Stomach smooth muscle (tissue), 2 donors: ENCODE measurements around the gene PSEN1.

Experiments
- H3K27ac ChIP-seq: one replicate; pipeline ENCODE4 v1.7.0; 2013; ENCODE audit warnings: mild to moderate bottlenecking, low read length, inconsistent platforms
- H3K27me3 ChIP-seq, 2 donors: one replicate each; pipeline ENCODE4 v1.7.0; 2013; ENCODE audit warnings: low read length in 2 of 2; ENCODE audit not compliant: insufficient read depth in 2 of 2, control insufficient read depth in 1 of 2
- H3K36me3 ChIP-seq, 2 donors: one replicate each; pipeline ENCODE4 v1.7.0; 2013; ENCODE audit warnings: low read length in 2 of 2; ENCODE audit not compliant: control insufficient read depth in 2 of 2, insufficient read depth in 2 of 2
- H3K4me1 ChIP-seq: one replicate; pipeline ENCODE4 v1.7.0; 2013; ENCODE audit warnings: low read length; ENCODE audit not compliant: control insufficient read depth, insufficient read depth
- H3K4me3 ChIP-seq, 2 donors: one replicate each; pipeline ENCODE4 v1.7.0; 2013; ENCODE audit warnings: low read length in 2 of 2
- H3K9ac ChIP-seq, 2 donors: one replicate each; pipeline ENCODE4 v1.7.0; 2013; ENCODE audit warnings: low read length in 2 of 2, mild to moderate bottlenecking in 1 of 2
- H3K9me3 ChIP-seq, 2 donors: one replicate each; pipeline ENCODE4 v1.7.0; 2013; ENCODE audit warnings: low read length in 2 of 2; ENCODE audit not compliant: control insufficient read depth in 2 of 2
- donor health status: healthy.
- donor health status: Pancreatic carcinoma.

PSEN1 gene

GRCh38 chr14:73238424-73238852, 102.1 kb downstream of the PSEN1 start:
- peak overlapping the region in 1 of 2 donors; percentile 73 for H3K4me3 ChIP-seq
- no peaks in the 10 kb centered on the region for H3K9me3 ChIP-seq
- peak overlapping the region; percentile 55 for H3K27ac ChIP-seq
- H3K36me3 ChIP-seq = no peaks in the 10 kb centered on the region
- peaks cover under 1 to 4% of the 10 kb centered on the region in 2 donors for H3K27me3 ChIP-seq
- H3K4me1 ChIP-seq = peaks cover 59% of the 10 kb centered on the region
- H3K9ac ChIP-seq = peak overlapping the region; percentile 12 to 62

GRCh38 chr14:73238941-73239340, 102.6 kb downstream of the PSEN1 start:
- Histone ChIP-seq H3K36me3 (no peaks in the 10 kb centered on the region), H3K9me3 (no peaks in the 10 kb centered on the region), H3K27me3 (peaks cover 0 to 4% of the 10 kb centered on the region in 2 donors), H3K27ac (peak overlapping the region; percentile 49), H3K4me1 (peaks cover 59% of the 10 kb centered on the region), H3K9ac (no peak overlapping the region), H3K4me3 (peak overlapping the region; percentile 57 to 73)

- peak overlapping the region; percentile 49 for H3K27ac ChIP-seq
- no peaks in the 10 kb centered on the region for H3K36me3 ChIP-seq
- peaks cover 0 to 4% of the 10 kb centered on the region in 2 donors for H3K27me3 ChIP-seq
- H3K4me3 ChIP-seq = peak overlapping the region; percentile 62 to 73
- H3K4me1 ChIP-seq = peaks cover 59% of the 10 kb centered on the region
- H3K9ac ChIP-seq = peak overlapping the region; percentile 36 to 48
- no peaks in the 10 kb centered on the region for H3K9me3 ChIP-seq
Observed at GRCh38 chr14:73239393-73240241, 103.3 kb downstream of the PSEN1 start.

GRCh38 chr14:73240816-73241480, 104.6 kb downstream of the PSEN1 start:
- Histone ChIP-seq H3K4me1 (peaks cover 52% of the 10 kb centered on the region), H3K4me3 (no peak overlapping the region), H3K9ac (no peak overlapping the region), H3K27ac (peak overlapping the region; percentile 74), H3K27me3 (peaks cover 0 to 4% of the 10 kb centered on the region in 2 donors), H3K36me3 (no peaks in the 10 kb centered on the region), H3K9me3 (no peaks in the 10 kb centered on the region)

- Histone ChIP-seq H3K27me3 (peaks cover 0 to 4% of the 10 kb centered on the region in 2 donors), H3K27ac (peak overlapping the region; percentile 74), H3K4me1 (peaks cover 52% of the 10 kb centered on the region), H3K9ac (peak overlapping the region; percentile 5 to 13), H3K36me3 (no peaks in the 10 kb centered on the region), H3K4me3 (peak overlapping the region; percentile 23 to 59), H3K9me3 (no peaks in the 10 kb centered on the region)
Observed at GRCh38 chr14:73241481-73242165, 105.3 kb downstream of the PSEN1 start.

GRCh38 chr14:73242357-73242901, 106.1 kb downstream of the PSEN1 start:
- peak overlapping the region; percentile 74 for H3K27ac ChIP-seq
- H3K4me1 ChIP-seq = peaks cover 45% of the 10 kb centered on the region
- peaks cover 0 to 3% of the 10 kb centered on the region in 2 donors for H3K27me3 ChIP-seq
- no peaks in the 10 kb centered on the region for H3K36me3 ChIP-seq
- H3K9me3 ChIP-seq = no peaks in the 10 kb centered on the region
- H3K4me3 ChIP-seq = peak overlapping the region; percentile 23 to 59
- peak overlapping the region; percentile 5 to 13 for H3K9ac ChIP-seq

- no peaks in the 10 kb centered on the region for H3K36me3 ChIP-seq
- no peaks in the 10 kb centered on the region for H3K27me3 ChIP-seq
- H3K27ac ChIP-seq = peak overlapping the region; percentile 11
- H3K4me3 ChIP-seq = no peak overlapping the region
- H3K9me3 ChIP-seq = no peaks in the 10 kb centered on the region
- H3K4me1 ChIP-seq = peaks cover 37% of the 10 kb centered on the region
- H3K9ac ChIP-seq = no peak overlapping the region
Observed at GRCh38 chr14:73243341-73243740, 107.0 kb downstream of the PSEN1 start.

- Histone ChIP-seq H3K36me3 (no peaks in the 10 kb centered on the region), H3K9ac (no peak overlapping the region), H3K4me3 (no peak overlapping the region), H3K27ac (no peak overlapping the region), H3K27me3 (no peaks in the 10 kb centered on the region), H3K9me3 (no peaks in the 10 kb centered on the region), H3K4me1 (peaks cover 35% of the 10 kb centered on the region)
Observed at GRCh38 chr14:73243748-73244147, 107.4 kb downstream of the PSEN1 start.

- Histone ChIP-seq H3K9me3 (no peaks in the 10 kb centered on the region), H3K4me3 (no peak overlapping the region), H3K9ac (no peak overlapping the region), H3K27ac (no peak overlapping the region), H3K36me3 (no peaks in the 10 kb centered on the region), H3K4me1 (peaks cover 26% of the 10 kb centered on the region), H3K27me3 (no peaks in the 10 kb centered on the region)
Observed at GRCh38 chr14:73244541-73245290, 108.4 kb downstream of the PSEN1 start.
